Epithelial cell of esophagus (primary cell): ENCODE measurements around the gene CCDC92.
A peak's percentile ranks its signal among the peaks of the same experiment; 100 is the strongest.

Experiments used
- DNase-seq: peaks from one replicate; pipeline ENCODE4 v3.0.0; 2010; ENCODE audit warnings: low read depth
- H3K4me3 ChIP-seq: 2 replicates; pipeline ENCODE4 v1.5.1; 2011; ENCODE audit warnings: mild to moderate bottlenecking, low read length, control low read depth
- CTCF ChIP-seq: IDR thresholded peaks from 2 replicates; pipeline ENCODE4 v1.5.1; 2011; ENCODE audit warnings: low read depth, mild to moderate bottlenecking, low read length, control low read depth, inconsistent platforms; ENCODE audit not compliant: insufficient read depth; ENCODE audit errors: missing control alignments

The CCDC92 gene

GRCh38 chr12:123996581-123996980, 23.9 kb upstream of the CCDC92 start:
- TF ChIP-seq CTCF, result no peak
- DNase-seq, result no peak
- H3K4me3 ChIP-seq, result no peak overlapping the region

GRCh38 chr12:123995023-123995748, 22.6 kb upstream of the CCDC92 start:
- H3K4me3 ChIP-seq, result no peak overlapping the region
- no peak for TF ChIP-seq CTCF
- peak; percentile 88 for DNase-seq

- no peak overlapping the region for H3K4me3 ChIP-seq
- TF ChIP-seq CTCF, result no peak
- peak; percentile 56 for DNase-seq
These were observed 19.6 kb upstream of the CCDC92 start for GRCh38 chr12:123992118-123992825.

GRCh38 chr12:123991372-123991951, 18.8 kb upstream of the CCDC92 start:
- H3K4me3 ChIP-seq, result no peak overlapping the region
- no peak for TF ChIP-seq CTCF
- peak; percentile 81 for DNase-seq

- DNase-seq, result no peak
- no peak for TF ChIP-seq CTCF
These were observed 17.9 kb upstream of the CCDC92 start for GRCh38 chr12:123990511-123990910.

GRCh38 chr12:123989753-123990152, 17.1 kb upstream of the CCDC92 start:
- TF ChIP-seq CTCF, result no peak
- DNase-seq, result no peak

More at GRCh38 chr12:123990511-123990910, 17.9 kb upstream of the CCDC92 start:
- H3K4me3 ChIP-seq, result no peak overlapping the region

More at GRCh38 chr12:123989753-123990152, 17.1 kb upstream of the CCDC92 start:
- H3K4me3 ChIP-seq, result no peak overlapping the region
